ENCODE data around the gene TMEM184A.

GRCh38 chr7:1598961-1599639 lies 43.1 kb upstream of the TMEM184A start:
- no peak for TF ChIP-seq CTCF (IDR thresholded peaks at IDR 0.05)
- no peak for TF ChIP-seq POLR2A (IDR thresholded peaks at IDR 0.05)
